ENCODE results near the gene CCDC149. TPM values are rescaled to one million over a fixed set of nuclear protein-coding genes. Genes with fewer than 3 reads are reported as not detected.

CCDC149 gene
- total and polyA plus RNA-seq, 2 donors (not counting 3 experiments of a cell fraction or from before 2014, with no cell fraction given), result 7.8 to 11.3 TPM

GRCh38 chr4:24952667-24953066 is 39.8 kb upstream of the CCDC149 start:
- H3K4me1 ChIP-seq (ENCODE audit: control insufficient read depth, extremely low read depth, insufficient read depth, low read length), result no peaks in the 10 kb centered on the region
- peaks cover 0 to 2% of the 10 kb centered on the region in 2 experiments for H3K27me3 ChIP-seq (ENCODE audit: control insufficient read depth in 2 of 2, insufficient read depth in 2 of 2, low read length in 2 of 2)
- FAIRE-seq, result no peak
- no TSS peak for BruUV-seq (replicated peaks)
- no peaks in the 10 kb centered on the region for H4K20me1 ChIP-seq (replicated peaks; ENCODE audit: control insufficient read depth, extremely low read depth, insufficient read depth, low read length)
- H3K79me2 ChIP-seq (ENCODE audit: control insufficient read depth, insufficient read depth, low read length), result no peaks in the 10 kb centered on the region
- no peak for DNase-seq (ENCODE audit: low read depth, low spot score)
- no peaks in the 10 kb centered on the region for H3K9me1 ChIP-seq (replicated peaks; ENCODE audit: control insufficient read depth, extremely low read depth, insufficient read depth, low read length)
- H3K4me3 ChIP-seq (replicated peaks in 1 of 3; ENCODE audit: insufficient read depth in 1 of 3, low read depth in 1 of 3, low read length in 3 of 3), result no peak overlapping the region
- no peak for TF ChIP-seq MAX (IDR thresholded peaks at IDR 0.05; ENCODE audit: insufficient read depth, insufficient read length)
- TF ChIP-seq JUN (IDR thresholded peaks at IDR 0.05; ENCODE audit: borderline replicate concordance, insufficient read depth, insufficient read length, low read depth), result no peak
- no peak for TF ChIP-seq EZH2 (IDR thresholded peaks at IDR 0.05; ENCODE audit: borderline replicate concordance, low read depth, low read length, severe bottlenecking)
- no peak for TF ChIP-seq MYC (IDR thresholded peaks at IDR 0.05; ENCODE audit: low read depth, low read length)
- TF ChIP-seq POLR2AphosphoS5 (IDR thresholded peaks at IDR 0.05; ENCODE audit: insufficient read depth, low read depth, low read length), result no peak
- no peak for TF ChIP-seq POLR2A (IDR thresholded peaks at IDR 0.05; ENCODE audit: low read depth, low read length)
- TF ChIP-seq CTCF (IDR thresholded peaks at IDR 0.05; ENCODE audit: extremely low read depth in 1 of 2, insufficient read depth in 1 of 2, low read depth in 1 of 2, low read length in 2 of 2), result no peak
- no peak for TF ChIP-seq GATA2 (IDR thresholded peaks at IDR 0.05; ENCODE audit: insufficient read depth, insufficient read length, low read depth, low read length)
- TF ChIP-seq FOS (IDR thresholded peaks at IDR 0.05; ENCODE audit: borderline replicate concordance, insufficient read depth, low read length), result no peak
- no peak overlapping the region for H3K4me2 ChIP-seq (ENCODE audit: insufficient read depth, low read length)
- H3K9me3 ChIP-seq (replicated peaks; ENCODE audit: control insufficient read depth, insufficient read depth, low read length), result no peaks in the 10 kb centered on the region
- H3K36me3 ChIP-seq (ENCODE audit: control insufficient read depth in 2 of 2, extremely low read depth in 1 of 2, insufficient read depth in 2 of 2, low read length in 2 of 2), result no peaks in the 10 kb centered on the region
- no peak overlapping the region for H2AFZ ChIP-seq (ENCODE audit: low read depth, low read length)
- ChIA-PET POLR2A (no interaction called here), CTCF (no interaction called here)
- H3K27ac ChIP-seq (ENCODE audit: insufficient read depth, low read depth, low read length), result no peak overlapping the region
- intact Hi-C loops (cut with micrococcal nuclease) (no loop called here), dilution Hi-C loops (cut with MboI; ENCODE audit: extremely low pct_ligation_motif_present, low sequenced_read_pairs) (no loop called here)
- H3K9ac ChIP-seq (replicated peaks; ENCODE audit: extremely low read depth, insufficient read depth, low read length), result no peak overlapping the region

Measured in endothelial cell of umbilical vein (primary cell).